Colonic mucosa (tissue), 4 donors: ENCODE results near the gene JPH4. TPM values are rescaled to one million over a fixed set of nuclear protein-coding genes. Genes with fewer than 3 reads are reported as not detected.

Source experiments
- DNase-seq: peaks from one replicate; pipeline ENCODE4 v3.0.0-alpha.2; 2020
- H3K27ac ChIP-seq: fragments of 200-600 bp; one replicate; pipeline ENCODE4 v1.8.0; 2021
- H3K27me3 ChIP-seq: fragments of 200-600 bp; one replicate; pipeline ENCODE4 v1.8.0; 2021
- H3K36me3 ChIP-seq: fragments of 200-600 bp; one replicate; pipeline ENCODE4 v1.8.0; 2021
- H3K4me1 ChIP-seq: fragments of 200-600 bp; one replicate; pipeline ENCODE4 v1.8.0; 2021; ENCODE audit warnings: mild to moderate bottlenecking
- H3K4me3 ChIP-seq: fragments of 200-600 bp; one replicate; pipeline ENCODE4 v1.8.0; 2021
- H3K9ac ChIP-seq, 2 donors: one replicate each; pipeline ENCODE4 v1.7.0; 2013; ENCODE audit warnings: control low read depth in 2 of 2, low read depth in 2 of 2, low read length in 2 of 2
- H3K9me3 ChIP-seq: fragments of 200-600 bp; one replicate; pipeline ENCODE4 v1.8.0; 2021
- intact Hi-C: fragments of 100-400 bp; cut with DNase I; formaldehyde crosslinking; loops from one replicate; pipeline ENCODE4 v1.14.1; 2022
- total RNA-seq, 2 donors: library from RNA; stranded (reverse); fragmentation: NEBNext Ultra II Directional in 1 of 2; extraction: Animal tissue kit (Norgen Biotek cat#: 25700) in 1 of 2; gene quantifications; one replicate each; pipeline ENCODE4 v1.2.1, GENCODE V29; 2021
- TF ChIP-seq, protein P1 (sequence below): fragments of 200-600 bp; IDR thresholded peaks from one replicate; pipeline ENCODE4 v1.8.0; 2022; ENCODE audit warnings: antibody characterized with exemption, mild to moderate bottlenecking
- donor health status: healthy.
- donor health status: DM: no; HTN: no; CAD: no.
- donor health status: DM: no; HTN: no; CAD: no.

JPH4 gene
- total RNA-seq, 2 donors from 2014 or later = 0.30 to 0.58 TPM

- intact Hi-C loops = no loop called here
These were observed 27.5 kb upstream of the JPH4 start for GRCh38 chr14:23605931-23606585.

GRCh38 chr14:23604675-23605170 lies 26.1 kb upstream of the JPH4 start:
- Histone ChIP-seq H3K36me3 (no peaks in the 10 kb centered on the region), H3K27me3 (no peaks in the 10 kb centered on the region), H3K27ac (no peak overlapping the region), H3K9ac (no peak overlapping the region), H3K4me1 (no peaks in the 10 kb centered on the region), H3K4me3 (no peak overlapping the region), H3K9me3 (no peaks in the 10 kb centered on the region)
- TF ChIP-seq, protein P1, sequence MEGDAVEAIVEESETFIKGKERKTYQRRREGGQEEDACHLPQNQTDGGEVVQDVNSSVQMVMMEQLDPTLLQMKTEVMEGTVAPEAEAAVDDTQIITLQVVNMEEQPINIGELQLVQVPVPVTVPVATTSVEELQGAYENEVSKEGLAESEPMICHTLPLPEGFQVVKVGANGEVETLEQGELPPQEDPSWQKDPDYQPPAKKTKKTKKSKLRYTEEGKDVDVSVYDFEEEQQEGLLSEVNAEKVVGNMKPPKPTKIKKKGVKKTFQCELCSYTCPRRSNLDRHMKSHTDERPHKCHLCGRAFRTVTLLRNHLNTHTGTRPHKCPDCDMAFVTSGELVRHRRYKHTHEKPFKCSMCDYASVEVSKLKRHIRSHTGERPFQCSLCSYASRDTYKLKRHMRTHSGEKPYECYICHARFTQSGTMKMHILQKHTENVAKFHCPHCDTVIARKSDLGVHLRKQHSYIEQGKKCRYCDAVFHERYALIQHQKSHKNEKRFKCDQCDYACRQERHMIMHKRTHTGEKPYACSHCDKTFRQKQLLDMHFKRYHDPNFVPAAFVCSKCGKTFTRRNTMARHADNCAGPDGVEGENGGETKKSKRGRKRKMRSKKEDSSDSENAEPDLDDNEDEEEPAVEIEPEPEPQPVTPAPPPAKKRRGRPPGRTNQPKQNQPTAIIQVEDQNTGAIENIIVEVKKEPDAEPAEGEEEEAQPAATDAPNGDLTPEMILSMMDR = no peak
- no peak for DNase-seq
- intact Hi-C loops = no loop called here

More at GRCh38 chr14:23605931-23606585, 27.5 kb upstream of the JPH4 start:
- Histone ChIP-seq H3K27me3 (no peaks in the 10 kb centered on the region), H3K4me1 (no peaks in the 10 kb centered on the region), H3K4me3 (no peak overlapping the region), H3K9ac (no peak overlapping the region), H3K36me3 (no peaks in the 10 kb centered on the region), H3K9me3 (no peaks in the 10 kb centered on the region), H3K27ac (no peak overlapping the region)
- TF ChIP-seq, protein P1 = no peak
- DNase-seq = no peak

DNA sequence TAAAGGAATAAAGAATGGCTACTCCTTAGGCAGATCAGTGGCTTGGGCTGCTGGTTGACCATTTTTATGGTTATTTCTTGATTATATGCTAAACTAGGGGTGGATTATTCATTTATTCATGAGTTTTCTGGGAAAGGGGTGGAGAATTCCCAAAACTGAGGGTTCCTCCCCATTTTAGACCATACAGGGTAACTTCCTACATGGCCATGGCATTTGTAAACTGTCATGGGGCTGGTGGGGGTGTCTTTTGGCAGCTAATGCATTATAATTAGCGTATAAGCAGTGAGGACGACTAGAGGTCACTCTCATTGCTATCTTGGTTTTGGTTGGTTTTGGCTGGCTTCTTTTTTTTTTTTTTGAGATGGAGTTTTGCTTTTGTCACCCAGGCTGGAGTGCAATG lies 25.6 kb upstream of the JPH4 start:
- no peak overlapping the region for H3K27ac ChIP-seq
- no peaks in the 10 kb centered on the region for H3K4me1 ChIP-seq
- TF ChIP-seq, protein P1 = no peak
- H3K27me3 ChIP-seq = no peaks in the 10 kb centered on the region
- H3K9me3 ChIP-seq = no peaks in the 10 kb centered on the region
- no peaks in the 10 kb centered on the region for H3K36me3 ChIP-seq
- DNase-seq = no peak
- no peak overlapping the region for H3K4me3 ChIP-seq
- H3K9ac ChIP-seq = no peak overlapping the region
- intact Hi-C loops = no loop called here

DNA sequence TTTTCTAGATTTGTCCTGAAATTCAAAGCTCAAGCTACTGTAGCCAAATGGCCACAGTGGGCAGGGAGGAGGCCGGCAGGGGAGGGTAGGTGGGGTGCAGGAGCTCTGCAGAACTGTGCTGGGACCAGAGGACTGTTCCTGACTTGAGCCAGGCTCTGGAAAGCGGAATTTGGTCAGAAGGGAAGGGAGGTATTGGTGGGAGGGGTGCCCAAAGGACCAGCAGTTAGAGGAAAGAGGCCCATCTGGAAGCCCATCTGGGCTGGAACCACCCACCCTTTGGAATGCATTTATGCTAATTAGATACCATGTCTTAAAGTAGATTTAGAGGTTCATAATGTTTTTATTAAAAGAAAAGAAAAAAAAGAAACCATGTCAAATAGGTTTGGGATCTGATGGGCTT lies 24.5 kb upstream of the JPH4 start:
- TF ChIP-seq, protein P1 = no peak
- Histone ChIP-seq H3K27ac (no peak overlapping the region), H3K4me3 (no peak overlapping the region), H3K9ac (no peak overlapping the region), H3K4me1 (no peaks in the 10 kb centered on the region), H3K9me3 (no peaks in the 10 kb centered on the region), H3K36me3 (no peaks in the 10 kb centered on the region), H3K27me3 (no peaks in the 10 kb centered on the region)
- DNase-seq = no peak
- intact Hi-C loops = no loop called here

DNA sequence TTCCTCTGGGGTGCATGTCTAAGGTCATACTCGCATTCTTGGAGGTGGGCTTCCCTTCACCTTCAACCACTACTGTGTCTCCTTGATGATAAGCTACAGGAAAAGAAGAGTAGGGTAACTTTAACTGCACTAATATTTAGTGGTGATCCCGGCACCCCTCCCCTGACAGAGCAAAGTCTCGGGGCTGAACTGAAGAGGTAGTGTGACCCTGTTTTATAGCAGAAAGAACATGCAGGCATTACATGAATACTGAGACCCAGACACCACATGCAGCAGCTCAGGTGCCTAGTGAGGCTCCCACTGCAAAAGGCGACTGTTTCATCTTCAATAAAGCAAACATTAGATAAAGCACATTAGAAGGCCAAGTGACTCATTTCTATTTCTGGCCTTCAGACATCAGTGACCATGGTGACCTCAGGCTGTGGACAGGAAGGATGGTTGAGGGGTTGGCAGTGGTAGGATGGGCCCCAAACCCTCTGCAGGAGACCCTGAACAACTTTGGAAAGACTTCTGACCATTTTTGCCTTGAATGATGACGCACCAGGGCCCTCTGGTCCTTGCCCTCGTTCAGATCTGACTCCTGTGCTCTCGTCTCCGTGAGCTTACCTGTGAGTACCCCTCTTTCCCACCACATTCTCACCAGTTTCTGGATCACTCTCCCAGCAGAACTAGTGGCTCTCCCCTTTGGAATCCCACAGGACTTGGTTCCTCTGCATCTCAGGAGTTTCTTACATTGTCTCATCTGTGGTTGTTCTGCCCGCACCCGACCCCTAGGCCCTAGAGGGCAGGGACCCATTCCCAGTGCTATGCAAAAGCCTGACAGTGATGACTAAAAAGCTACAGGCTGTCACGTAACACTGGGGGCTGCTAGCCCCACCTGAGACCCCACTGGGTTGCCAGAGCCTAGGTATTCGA lies 23.8 kb upstream of the JPH4 start:
- Histone ChIP-seq H3K4me3 (no peak overlapping the region), H3K9ac (no peak overlapping the region)
- TF ChIP-seq, protein P1 = no peak

More for the DNA sequence above, 23.8 kb upstream of the JPH4 start:
- no peak overlapping the region for H3K27ac ChIP-seq
- no peaks in the 10 kb centered on the region for H3K27me3 ChIP-seq
- H3K9me3 ChIP-seq = no peaks in the 10 kb centered on the region
- no peaks in the 10 kb centered on the region for H3K36me3 ChIP-seq
- DNase-seq = no peak
- H3K4me1 ChIP-seq = no peaks in the 10 kb centered on the region
- intact Hi-C loops = no loop called here
